ENCODE measurements around the gene ZDHHC4. TPM values are rescaled to one million over a fixed set of nuclear protein-coding genes. Genes with fewer than 3 reads are reported as not detected.

The ZDHHC4 gene
- total and polyA plus RNA-seq, 10 of the 15 experiments (the other 5 are each of a cell fraction or from before 2014, with no cell fraction given): 30.6 to 74.3 (median 35.8) TPM

DNA sequence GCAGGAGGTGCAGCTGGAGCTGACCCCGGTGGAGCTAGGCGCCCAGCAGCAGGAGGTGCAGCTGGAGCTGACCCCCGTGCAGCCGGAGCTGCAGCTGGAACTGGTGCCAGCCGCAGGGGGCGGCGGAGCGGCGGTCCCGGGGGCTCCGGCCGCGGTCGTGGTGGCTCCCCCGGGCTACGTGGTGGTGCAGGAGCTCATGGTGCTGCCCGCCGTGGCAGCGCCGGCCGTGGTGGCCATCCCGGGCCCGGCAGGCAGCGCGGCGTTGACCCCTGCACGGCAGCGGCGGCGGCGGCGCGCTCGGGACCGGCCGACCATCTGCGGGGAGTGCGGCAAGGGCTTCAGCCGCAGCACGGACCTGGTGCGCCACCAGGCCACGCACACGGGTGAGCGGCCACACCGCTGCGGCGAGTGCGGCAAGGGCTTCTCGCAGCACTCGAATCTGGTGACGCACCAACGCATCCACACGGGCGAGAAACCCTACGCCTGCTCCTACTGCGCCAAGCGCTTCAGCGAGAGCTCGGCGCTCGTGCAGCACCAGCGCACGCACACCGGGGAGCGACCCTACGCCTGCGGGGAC is 45.0 kb downstream of the ZDHHC4 start:
- Histone ChIP-seq H3K4me3 (no peak overlapping the region), H3K9ac (ENCODE audit: control insufficient read depth, insufficient read depth, low read length) (no peak overlapping the region), H2AFZ (ENCODE audit: control insufficient read depth, low read depth, low read length) (no peak overlapping the region), H3K4me1 (ENCODE audit: control insufficient read depth, insufficient read depth, low read length) (peaks cover 25% of the 10 kb centered on the region), H3K9me3 (replicated peaks; ENCODE audit: control insufficient read depth, insufficient read depth, low read length) (no peaks in the 10 kb centered on the region), H3K27me3 (replicated peaks in 1 of 2; ENCODE audit: control insufficient read depth in 2 of 2, insufficient read depth in 2 of 2, low read length in 1 of 2) (no peaks in the 10 kb centered on the region; a peak in 2 of 4 replicates), H3K4me2 (ENCODE audit: control insufficient read depth, insufficient read depth) (no peak overlapping the region), H4K20me1 (ENCODE audit: control insufficient read depth, insufficient read depth) (no peaks in the 10 kb centered on the region), H3K79me2 (ENCODE audit: control insufficient read depth, insufficient read depth, low read length) (no peaks in the 10 kb centered on the region), H3K27ac (ENCODE audit: control insufficient read depth, insufficient read depth) (no peak overlapping the region), H3K36me3 (ENCODE audit: control insufficient read depth in 2 of 2, insufficient read depth in 2 of 2, low read length in 1 of 2) (no peaks in the 10 kb centered on the region)
- DNase-seq (ENCODE audit: low read depth, low spot score): no peak
- BruUV-seq (replicated peaks): no TSS peak
- SMC1A ChIA-PET (ENCODE audit: uncharacterized antibody, unreplicated experiment): no interaction called here
- CTCF ChIA-PET: no interaction called here
- WGBS (ENCODE audit: insufficient coverage, insufficient replicate concordance, low lambda C conversion rate, missing lambda C conversion rate): 94% methylated on average over 58 of the region's 67 CpGs
- in situ Hi-C loops (cut with MboI) (no loop called here), intact Hi-C loops (cut with micrococcal nuclease; ENCODE audit: unreplicated experiment) (no loop called here)
- no peak for FAIRE-seq
- POLR2A ChIA-PET: interaction anchor here (0.6 kb wide), 1 partner anchor 29 kb away, joined by 7 read pairs; no protein-coding TSS in a partner anchor
- no peak for TF ChIP-seq POLR2AphosphoS5 (IDR thresholded peaks at IDR 0.05; ENCODE audit: low read length)
- no peak for TF ChIP-seq BRCA1 (IDR thresholded peaks at IDR 0.05; ENCODE audit: low read depth, low read length)
- no peak for TF ChIP-seq SIX5 (IDR thresholded peaks at IDR 0.05; ENCODE audit: low read depth, low read length, severe bottlenecking)
- ATAC-seq: no peak
- RAD21 ChIA-PET (ENCODE audit: unreplicated experiment): no interaction called here

DNA sequence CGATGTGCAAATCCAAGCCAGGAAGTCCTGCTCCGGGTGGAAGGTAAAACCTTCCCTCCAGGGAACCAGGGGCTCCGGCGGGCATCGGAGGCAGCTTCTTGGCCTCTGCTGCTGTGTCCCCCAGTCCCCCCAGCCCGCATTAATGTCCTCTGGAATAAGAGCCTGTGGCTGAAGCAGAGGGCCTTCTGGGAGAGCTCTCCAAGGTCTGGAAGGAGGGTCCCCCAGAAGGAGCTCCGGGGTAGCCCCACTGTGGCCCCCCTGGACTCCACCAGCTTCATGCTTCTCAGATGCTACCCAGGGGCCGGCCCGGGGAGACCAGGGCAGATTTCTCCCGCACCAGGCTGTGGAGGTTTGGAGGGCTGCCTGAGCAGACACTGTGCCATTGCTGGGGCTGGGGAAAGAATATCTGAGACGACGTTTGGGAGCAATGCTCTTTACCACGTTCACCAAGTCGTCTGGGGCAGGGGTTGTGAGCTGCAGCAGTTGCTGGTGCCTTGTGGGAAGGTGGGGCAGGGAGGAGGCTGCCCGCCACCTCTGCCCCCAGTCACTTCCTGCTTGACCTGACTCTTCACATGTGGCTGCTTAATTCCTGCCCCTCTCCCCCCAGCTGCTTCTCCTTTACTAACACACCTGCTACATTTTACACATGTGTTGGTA is 46.5 kb downstream of the ZDHHC4 start:
- no peaks in the 10 kb centered on the region; a peak in 1 of 4 replicates for H3K27me3 ChIP-seq (replicated peaks in 1 of 2; ENCODE audit: control insufficient read depth in 2 of 2, insufficient read depth in 2 of 2, low read length in 1 of 2)
- no peaks in the 10 kb centered on the region for H3K9me3 ChIP-seq (replicated peaks; ENCODE audit: control insufficient read depth, insufficient read depth, low read length)
- no peak for DNase-seq (ENCODE audit: low read depth, low spot score)
- H3K27ac ChIP-seq (ENCODE audit: control insufficient read depth, insufficient read depth): no peak overlapping the region
- H3K4me2 ChIP-seq (ENCODE audit: control insufficient read depth, insufficient read depth): peak overlapping the region; percentile 50
- no TSS peak for BruUV-seq (replicated peaks)
- ChIA-PET POLR2A (interaction anchor here (0.5 to 0.9 kb wide), 2 partner anchors 30 to 102 kb away, joined by 8 to 9 read pairs; no protein-coding TSS in a partner anchor), CTCF (interaction anchor here (1.1 kb wide), 1 partner anchor 9 kb away, joined by 3 read pairs; no protein-coding TSS in a partner anchor), SMC1A (ENCODE audit: uncharacterized antibody, unreplicated experiment) (no interaction called here), RAD21 (ENCODE audit: unreplicated experiment) (no interaction called here)
- intact Hi-C loops (cut with micrococcal nuclease; ENCODE audit: unreplicated experiment): no loop called here
- ATAC-seq: peak; percentile 80
- H2AFZ ChIP-seq (ENCODE audit: control insufficient read depth, low read depth, low read length): peak overlapping the region; percentile 67
- in situ Hi-C loops (cut with MboI): no loop called here
- H3K9ac ChIP-seq (ENCODE audit: control insufficient read depth, insufficient read depth, low read length): no peak overlapping the region
- H3K4me3 ChIP-seq: no peak overlapping the region
- FAIRE-seq: peak; percentile 62
- TF ChIP-seq SREBF1 (IDR thresholded peaks at IDR 0.05; ENCODE audit: low read length) (no peak), NR2F1 (conservative IDR thresholded peaks at IDR 0.05) (peak; percentile 74), GATAD2B (conservative IDR thresholded peaks at IDR 0.05; ENCODE audit: low read depth) (0 out of 2 replicates have a peak, but pooled peaks have one; percentile 34)
- TF ChIP-seq, protein P1, sequence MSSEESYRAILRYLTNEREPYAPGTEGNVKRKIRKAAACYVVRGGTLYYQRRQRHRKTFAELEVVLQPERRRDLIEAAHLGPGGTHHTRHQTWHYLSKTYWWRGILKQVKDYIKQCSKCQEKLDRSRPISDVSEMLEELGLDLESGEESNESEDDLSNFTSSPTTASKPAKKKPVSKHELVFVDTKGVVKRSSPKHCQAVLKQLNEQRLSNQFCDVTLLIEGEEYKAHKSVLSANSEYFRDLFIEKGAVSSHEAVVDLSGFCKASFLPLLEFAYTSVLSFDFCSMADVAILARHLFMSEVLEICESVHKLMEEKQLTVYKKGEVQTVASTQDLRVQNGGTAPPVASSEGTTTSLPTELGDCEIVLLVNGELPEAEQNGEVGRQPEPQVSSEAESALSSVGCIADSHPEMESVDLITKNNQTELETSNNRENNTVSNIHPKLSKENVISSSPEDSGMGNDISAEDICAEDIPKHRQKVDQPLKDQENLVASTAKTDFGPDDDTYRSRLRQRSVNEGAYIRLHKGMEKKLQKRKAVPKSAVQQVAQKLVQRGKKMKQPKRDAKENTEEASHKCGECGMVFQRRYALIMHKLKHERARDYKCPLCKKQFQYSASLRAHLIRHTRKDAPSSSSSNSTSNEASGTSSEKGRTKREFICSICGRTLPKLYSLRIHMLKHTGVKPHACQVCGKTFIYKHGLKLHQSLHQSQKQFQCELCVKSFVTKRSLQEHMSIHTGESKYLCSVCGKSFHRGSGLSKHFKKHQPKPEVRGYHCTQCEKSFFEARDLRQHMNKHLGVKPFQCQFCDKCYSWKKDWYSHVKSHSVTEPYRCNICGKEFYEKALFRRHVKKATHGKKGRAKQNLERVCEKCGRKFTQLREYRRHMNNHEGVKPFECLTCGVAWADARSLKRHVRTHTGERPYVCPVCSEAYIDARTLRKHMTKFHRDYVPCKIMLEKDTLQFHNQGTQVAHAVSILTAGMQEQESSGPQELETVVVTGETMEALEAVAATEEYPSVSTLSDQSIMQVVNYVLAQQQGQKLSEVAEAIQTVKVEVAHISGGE (CRISPR knock-in tag; IDR thresholded peaks at IDR 0.05): no peak
- H3K36me3 ChIP-seq (ENCODE audit: control insufficient read depth in 2 of 2, insufficient read depth in 2 of 2, low read length in 1 of 2): no peaks in the 10 kb centered on the region
- whole genome bisulfite sequencing (ENCODE audit: insufficient coverage, insufficient replicate concordance, low lambda C conversion rate, missing lambda C conversion rate): 54% methylated on average over 15 of the region's 15 CpGs
- H3K4me1 ChIP-seq (ENCODE audit: control insufficient read depth, insufficient read depth, low read length): peaks cover 25% of the 10 kb centered on the region
- H3K79me2 ChIP-seq (ENCODE audit: control insufficient read depth, insufficient read depth, low read length): no peaks in the 10 kb centered on the region
- no peaks in the 10 kb centered on the region for H4K20me1 ChIP-seq (ENCODE audit: control insufficient read depth, insufficient read depth)
